ENCODE results near the gene MRPL28.
"Not testable (repeated sequence)": the region's sequence is repeated elsewhere in the genome, so short reads cannot be mapped to it uniquely, and the experiment has no call there.

Gene MRPL28

DNA sequence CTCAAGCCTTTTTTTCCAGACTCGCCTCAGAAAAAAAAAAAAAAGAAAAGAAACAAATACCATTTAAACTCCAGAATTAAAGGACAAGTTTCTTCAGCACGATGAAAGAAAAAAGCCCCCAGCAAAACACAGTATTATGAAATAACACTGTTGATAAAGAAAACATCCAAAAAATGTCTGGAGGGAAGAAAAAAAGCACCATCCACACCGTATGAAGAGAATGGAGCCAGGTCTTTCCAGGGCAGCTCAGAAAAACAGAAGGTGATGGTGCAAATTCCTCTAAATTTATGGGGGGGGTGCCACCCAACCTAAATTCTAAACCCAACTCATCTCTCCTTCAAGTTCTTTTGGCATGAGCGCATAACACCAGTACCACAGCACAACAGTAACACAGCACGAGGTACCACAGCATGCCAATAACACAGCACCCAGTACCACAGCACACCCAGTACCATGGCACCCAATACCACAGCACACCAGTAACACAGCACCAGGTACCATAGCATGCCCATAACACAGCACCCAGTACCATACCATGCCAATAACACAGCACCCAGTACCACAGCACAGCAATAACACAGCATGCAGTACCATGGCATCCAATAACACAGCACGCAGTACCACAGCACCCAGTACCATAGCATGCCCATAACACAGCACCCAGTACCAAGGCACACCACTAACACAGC lies 36.8 kb downstream of the MRPL28 start:
- Mint-ChIP-seq H3K4me1 (ENCODE audit: low read depth) (peaks cover 66% of the 10 kb centered on the region), H3K9me3 (ENCODE audit: low read depth) (no peaks in the 10 kb centered on the region), H3K27ac (no peak overlapping the region), H3K4me3 (no peak overlapping the region), H3K27me3 (no peaks in the 10 kb centered on the region), H3K36me3 (no peaks in the 10 kb centered on the region)

DNA sequence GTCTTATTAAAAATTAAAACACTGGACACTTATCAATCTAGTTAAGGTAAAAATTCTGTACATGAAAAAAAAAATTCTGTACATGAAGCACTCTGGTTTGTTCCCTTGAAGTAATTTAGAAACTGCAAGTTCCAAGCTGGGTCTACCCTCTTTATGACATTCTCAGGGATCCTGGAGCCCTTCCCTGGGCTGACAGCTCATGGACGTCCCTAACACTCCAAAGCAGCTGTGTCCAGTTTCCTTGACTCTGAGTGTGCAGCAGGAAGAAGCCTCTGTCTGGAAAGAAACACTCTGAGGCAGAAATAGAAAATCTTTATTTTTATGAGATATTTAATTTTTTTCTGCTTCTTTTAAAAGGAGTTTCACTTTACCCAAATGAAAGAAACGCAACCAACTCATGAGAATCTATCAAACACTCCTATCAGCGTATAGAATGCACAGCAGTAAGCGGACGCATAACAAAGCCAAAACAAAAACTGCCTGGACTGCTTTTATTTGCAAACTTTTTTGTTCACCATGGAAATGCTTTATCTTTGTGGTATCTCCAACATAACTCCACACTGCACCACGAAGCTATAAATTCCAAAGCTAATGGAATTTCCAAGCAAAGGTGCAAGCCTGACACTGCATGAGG lies 39.0 kb downstream of the MRPL28 start:
- not testable (repeated sequence) for H3K9me3 Mint-ChIP-seq (ENCODE audit: low read depth); H3K27ac Mint-ChIP-seq; H3K4me3 Mint-ChIP-seq; H3K36me3 Mint-ChIP-seq; H3K27me3 Mint-ChIP-seq
- peaks cover 68% of the 10 kb centered on the region for H3K4me1 Mint-ChIP-seq (ENCODE audit: low read depth)

DNA sequence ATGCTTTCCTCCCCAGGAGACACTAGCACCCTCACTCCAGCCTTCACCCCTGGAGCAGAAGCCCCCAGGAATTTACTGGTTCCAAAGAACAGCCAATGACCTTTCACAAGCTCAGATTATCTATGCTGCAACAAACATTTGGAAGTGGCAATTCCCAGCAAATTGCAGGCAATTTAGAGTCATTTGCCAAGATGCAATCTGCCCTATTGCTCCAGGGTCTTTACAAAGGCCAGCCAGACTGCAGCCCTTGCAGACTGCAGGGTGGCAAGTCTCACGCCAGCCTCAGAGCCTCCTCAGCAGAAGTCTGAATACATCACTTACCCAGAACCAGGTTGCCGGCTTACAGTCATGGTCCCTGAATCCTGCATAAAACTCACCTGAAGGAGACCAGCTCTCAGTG lies 39.6 kb downstream of the MRPL28 start:
- Mint-ChIP-seq H3K27me3 (no peaks in the 10 kb centered on the region), H3K27ac (no peak overlapping the region), H3K4me3 (no peak overlapping the region), H3K4me1 (ENCODE audit: low read depth) (peaks cover 65% of the 10 kb centered on the region), H3K36me3 (no peaks in the 10 kb centered on the region), H3K9me3 (ENCODE audit: low read depth) (no peaks in the 10 kb centered on the region)

DNA sequence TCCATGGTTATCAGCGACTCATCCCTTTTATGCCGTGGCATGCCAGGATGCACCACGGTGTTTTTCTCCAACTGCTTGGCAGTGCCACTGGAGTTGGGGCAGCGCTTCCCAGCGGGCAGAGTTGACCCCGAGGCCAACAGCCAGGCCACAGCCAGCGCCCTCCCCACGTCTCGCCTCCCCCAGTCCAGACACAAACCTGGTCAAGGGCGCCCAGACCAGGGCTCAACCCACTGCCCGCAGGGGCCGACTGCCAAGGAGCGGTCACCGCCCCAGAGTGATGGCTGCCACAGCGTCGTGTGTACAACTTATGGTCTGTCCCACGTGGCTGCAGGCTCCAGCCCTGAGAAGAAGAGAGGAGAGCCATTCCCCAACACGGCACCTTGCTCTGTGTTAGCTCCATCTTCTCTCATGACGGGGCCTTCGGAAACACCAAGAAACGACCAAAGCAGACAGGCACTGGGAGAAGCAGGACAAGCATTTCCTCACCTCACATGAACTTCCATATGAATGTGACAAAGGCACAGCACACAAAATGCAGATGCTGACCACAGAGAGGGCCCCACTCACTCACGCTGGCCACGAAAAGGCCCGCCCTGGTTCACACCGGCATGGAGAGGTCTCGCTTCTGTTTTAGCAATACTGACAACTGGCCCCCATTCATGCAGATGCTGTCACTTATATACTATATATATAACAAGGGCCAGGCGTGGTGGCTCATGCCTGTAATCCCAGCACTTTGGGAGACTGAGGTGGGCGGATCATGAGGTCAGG lies 44.8 kb downstream of the MRPL28 start:
- H3K9me3 Mint-ChIP-seq (ENCODE audit: low read depth), result no peaks in the 10 kb centered on the region
- peaks cover 56% of the 10 kb centered on the region for H3K4me1 Mint-ChIP-seq (ENCODE audit: low read depth)
- H3K36me3 Mint-ChIP-seq, result no peaks in the 10 kb centered on the region
- H3K27ac Mint-ChIP-seq, result no peak overlapping the region
- no peaks in the 10 kb centered on the region for H3K27me3 Mint-ChIP-seq
- peak overlapping the region; percentile 72 for H3K4me3 Mint-ChIP-seq

DNA sequence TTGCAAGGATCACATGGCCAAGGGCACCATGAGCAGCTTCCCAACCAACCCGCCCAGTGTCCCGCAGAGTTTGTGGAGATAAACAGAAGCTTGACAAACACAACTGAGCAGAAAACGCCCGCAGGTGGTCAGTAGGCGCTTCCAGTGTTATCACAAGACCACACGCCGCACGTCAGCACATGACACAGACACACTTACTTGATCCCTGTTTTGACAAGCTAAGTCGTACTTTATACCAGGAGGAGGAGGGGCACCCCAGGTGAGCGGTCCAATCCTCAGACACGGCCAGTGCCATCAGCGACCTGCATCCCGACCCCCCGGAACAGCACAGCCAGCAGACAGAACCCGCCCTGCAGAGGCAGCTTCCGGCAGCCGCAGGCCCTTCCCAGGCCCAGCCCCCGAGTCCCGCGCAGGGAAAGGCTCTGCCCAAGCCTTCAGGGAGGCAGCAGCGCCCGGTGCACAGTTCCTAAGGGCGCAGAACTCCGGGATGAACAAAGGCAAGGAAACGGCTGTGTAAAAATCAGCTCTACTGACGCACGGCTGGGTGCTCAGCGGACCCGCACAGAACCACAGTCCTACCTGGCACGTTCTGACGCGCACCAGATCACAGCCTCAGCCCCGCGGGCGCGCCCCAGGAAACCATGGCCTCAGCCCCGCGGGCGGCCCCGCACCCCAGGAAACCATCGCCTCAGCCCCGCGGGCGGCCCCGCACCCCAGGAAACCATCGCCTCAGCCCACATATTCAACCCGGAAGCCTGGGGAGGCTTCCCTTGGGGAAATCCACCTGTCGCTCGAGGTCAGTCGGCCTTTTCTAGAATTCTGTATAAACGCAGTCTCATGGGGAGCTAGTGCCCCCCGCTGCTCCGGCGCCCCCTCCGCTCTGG lies 45.6 kb downstream of the MRPL28 start:
- H3K27me3 Mint-ChIP-seq, result no peaks in the 10 kb centered on the region
- no peaks in the 10 kb centered on the region for H3K9me3 Mint-ChIP-seq (ENCODE audit: low read depth)
- H3K36me3 Mint-ChIP-seq, result no peaks in the 10 kb centered on the region
- no peak overlapping the region for H3K27ac Mint-ChIP-seq
- H3K4me3 Mint-ChIP-seq, result peak overlapping the region; percentile 72
- H3K4me1 Mint-ChIP-seq (ENCODE audit: low read depth), result peaks cover 58% of the 10 kb centered on the region

DNA sequence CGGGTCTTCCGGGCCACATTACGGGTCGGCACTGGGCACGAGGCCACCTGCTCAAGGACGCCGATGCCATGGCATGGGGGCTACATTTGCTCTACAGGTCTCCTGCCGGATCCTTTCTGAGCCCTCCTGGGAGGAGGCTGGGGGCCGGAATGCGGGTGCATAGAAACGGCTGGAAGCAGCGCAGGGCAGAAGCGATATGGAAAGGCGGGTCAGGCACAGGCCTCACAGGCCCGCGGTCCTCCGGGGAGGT lies 46.2 kb downstream of the MRPL28 start:
- no peaks in the 10 kb centered on the region for H3K27me3 Mint-ChIP-seq
- H3K36me3 Mint-ChIP-seq, result no peaks in the 10 kb centered on the region
- H3K27ac Mint-ChIP-seq, result no peak overlapping the region
- H3K4me1 Mint-ChIP-seq (ENCODE audit: low read depth), result peaks cover 62% of the 10 kb centered on the region
- H3K9me3 Mint-ChIP-seq (ENCODE audit: low read depth), result no peaks in the 10 kb centered on the region
- H3K4me3 Mint-ChIP-seq, result peak overlapping the region; percentile 72

DNA sequence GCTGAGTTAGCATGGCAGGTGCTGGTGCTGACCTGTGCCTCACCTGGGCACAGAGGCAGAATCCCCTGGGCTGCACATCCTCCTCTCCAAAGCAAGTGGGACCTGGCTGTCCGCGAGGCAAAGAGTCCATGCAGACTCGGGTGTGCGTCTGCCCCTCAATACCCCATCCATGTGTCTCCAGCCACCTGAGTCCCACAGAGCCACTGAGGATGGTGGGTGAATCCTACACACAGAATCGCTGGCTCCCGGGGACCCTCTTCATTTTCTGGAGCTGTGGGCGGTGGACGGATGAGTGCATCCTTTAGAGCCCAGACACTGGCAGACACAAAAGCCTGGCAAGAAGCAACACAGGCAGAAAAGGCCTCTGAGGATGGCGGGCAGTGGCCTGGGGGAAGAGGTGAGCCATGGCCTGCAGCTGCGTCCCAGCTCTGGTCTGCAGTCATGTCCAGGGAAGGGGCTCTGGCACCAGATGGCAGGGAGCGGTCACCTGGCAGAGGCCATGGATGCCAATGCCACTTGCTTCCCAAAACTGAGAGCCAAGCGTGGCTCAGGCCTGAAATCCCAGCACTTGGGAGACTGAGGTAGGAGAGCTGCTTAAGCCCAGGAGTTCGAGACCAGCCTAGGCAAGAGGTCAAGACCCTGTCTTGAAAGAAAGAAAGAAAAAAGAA lies 47.7 kb downstream of the MRPL28 start:
- Mint-ChIP-seq H3K4me3 (no peak overlapping the region), H3K36me3 (no peaks in the 10 kb centered on the region), H3K4me1 (ENCODE audit: low read depth) (peaks cover 71% of the 10 kb centered on the region), H3K9me3 (ENCODE audit: low read depth) (no peaks in the 10 kb centered on the region), H3K27ac (no peak overlapping the region), H3K27me3 (no peaks in the 10 kb centered on the region)

DNA sequence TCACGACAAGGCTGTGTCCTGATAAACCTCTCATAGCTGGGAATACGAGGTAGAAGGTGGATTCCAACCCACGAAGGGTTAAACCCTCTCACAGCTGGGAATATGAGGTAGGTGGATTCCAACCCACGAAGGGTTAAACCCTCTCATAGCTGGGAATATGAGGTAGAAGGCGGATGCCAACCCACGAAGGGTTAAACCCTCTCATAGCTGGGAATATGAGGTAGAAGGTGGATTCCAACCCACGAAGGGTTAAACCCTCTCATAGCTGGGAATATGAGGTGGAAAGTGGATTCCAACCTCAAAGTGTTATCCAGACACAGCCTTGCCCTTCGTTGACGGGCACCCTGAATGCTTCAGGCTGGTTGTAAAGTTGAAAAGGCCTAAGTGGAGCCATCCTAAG lies 48.8 kb downstream of the MRPL28 start:
- H3K36me3 Mint-ChIP-seq, result no peaks in the 10 kb centered on the region
- no peaks in the 10 kb centered on the region for H3K9me3 Mint-ChIP-seq (ENCODE audit: low read depth)
- no peaks in the 10 kb centered on the region for H3K27me3 Mint-ChIP-seq
- peaks cover 68% of the 10 kb centered on the region for H3K4me1 Mint-ChIP-seq (ENCODE audit: low read depth)
- H3K27ac Mint-ChIP-seq, result peak overlapping the region; percentile 64
- H3K4me3 Mint-ChIP-seq, result no peak overlapping the region

DNA sequence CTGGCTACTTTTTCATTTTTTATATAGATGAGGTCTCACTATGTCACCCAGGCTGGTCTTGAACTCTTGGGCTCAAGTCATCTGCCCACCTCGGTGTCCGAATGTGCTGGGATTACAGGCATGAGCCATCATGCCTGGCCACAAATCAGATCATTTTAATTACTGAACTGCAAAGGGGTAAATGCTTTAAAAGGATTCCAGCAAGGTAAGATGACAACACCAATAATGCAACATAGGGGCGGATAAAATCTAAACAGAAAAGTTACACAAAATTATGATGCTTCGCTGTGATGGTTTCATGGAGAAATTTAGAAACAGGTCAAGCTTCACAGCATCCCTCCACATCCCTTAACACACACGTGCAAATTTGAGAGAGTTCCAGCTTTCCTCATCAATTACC lies 50.1 kb downstream of the MRPL28 start:
- Mint-ChIP-seq H3K27ac (peak overlapping the region; percentile 84), H3K4me1 (ENCODE audit: low read depth) (peaks cover 63% of the 10 kb centered on the region), H3K9me3 (ENCODE audit: low read depth) (no peaks in the 10 kb centered on the region)

DNA sequence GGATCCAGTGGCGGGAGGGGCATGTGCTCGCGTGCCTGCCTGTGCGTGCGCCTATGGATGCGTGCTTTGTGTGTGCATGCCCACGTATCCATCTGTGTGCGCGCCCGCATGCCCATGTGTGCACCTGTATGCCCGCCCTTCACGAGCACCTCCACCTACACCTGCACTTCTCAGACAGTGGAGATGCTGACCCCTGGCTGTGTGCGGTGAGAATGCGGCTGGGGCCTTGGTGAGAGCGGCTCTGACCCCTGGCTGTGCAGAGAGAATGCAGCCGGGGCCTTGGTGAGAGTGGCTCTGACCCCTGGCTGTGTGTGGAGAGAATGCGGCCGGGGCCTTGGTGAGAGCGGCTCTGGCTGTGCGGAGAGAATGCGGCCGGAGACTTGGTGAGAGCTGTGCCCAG lies 51.7 kb downstream of the MRPL28 start:
- H3K36me3 Mint-ChIP-seq, result no peaks in the 10 kb centered on the region
- H3K9me3 Mint-ChIP-seq (ENCODE audit: low read depth), result no peaks in the 10 kb centered on the region
- no peak overlapping the region for H3K27ac Mint-ChIP-seq
- H3K27me3 Mint-ChIP-seq, result no peaks in the 10 kb centered on the region
- peaks cover 51% of the 10 kb centered on the region for H3K4me1 Mint-ChIP-seq (ENCODE audit: low read depth)
- no peak overlapping the region for H3K4me3 Mint-ChIP-seq

More for the DNA sequence above, 50.1 kb downstream of the MRPL28 start:
- H3K27me3 Mint-ChIP-seq, result no peaks in the 10 kb centered on the region
- no peaks in the 10 kb centered on the region for H3K36me3 Mint-ChIP-seq
- peak overlapping the region; percentile 59 for H3K4me3 Mint-ChIP-seq

DNA sequence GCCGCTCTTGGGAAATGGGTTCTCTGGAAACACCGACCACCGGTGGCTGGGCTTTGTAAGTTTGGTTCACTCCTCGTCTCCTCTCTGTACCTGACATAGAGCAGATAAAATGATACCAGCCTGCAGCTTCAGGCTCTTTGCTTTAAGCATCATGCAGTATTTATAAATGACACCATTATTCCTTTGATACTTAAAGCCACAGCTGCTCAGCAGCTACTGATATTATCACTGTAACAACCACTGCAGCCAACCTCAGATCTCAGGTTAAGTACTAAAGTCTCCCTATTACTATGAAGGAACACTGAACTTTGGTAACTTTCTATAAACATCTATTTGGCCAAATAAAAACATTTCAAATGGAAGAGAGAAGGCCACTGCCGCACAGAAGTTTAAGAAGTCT lies 52.8 kb downstream of the MRPL28 start:
- no peaks in the 10 kb centered on the region for H3K36me3 Mint-ChIP-seq
- no peaks in the 10 kb centered on the region for H3K27me3 Mint-ChIP-seq
- H3K27ac Mint-ChIP-seq, result no peak overlapping the region
- no peaks in the 10 kb centered on the region for H3K9me3 Mint-ChIP-seq (ENCODE audit: low read depth)
- H3K4me3 Mint-ChIP-seq, result no peak overlapping the region
- peaks cover 44% of the 10 kb centered on the region for H3K4me1 Mint-ChIP-seq (ENCODE audit: low read depth)
